IPS DF 4.7 (cell line): Measurements from ENCODE around the gene FBXO9.

Source experiments
- DNase-seq: peaks from one replicate; pipeline ENCODE4 v3.0.0-alpha.2; 2013; ENCODE audit warnings: low spot score; ENCODE audit errors: extremely low read depth

The FBXO9 gene

GRCh38 chr6:53133961-53134360 lies 68.8 kb downstream of the FBXO9 start:
- no peak for DNase-seq

- DNase-seq = no peak
Observed at GRCh38 chr6:53134601-53135235, 69.5 kb downstream of the FBXO9 start.

GRCh38 chr6:53136000-53136609 lies 70.9 kb downstream of the FBXO9 start:
- DNase-seq = no peak

GRCh38 chr6:53139841-53140413 lies 74.7 kb downstream of the FBXO9 start:
- DNase-seq = no peak

GRCh38 chr6:53142810-53143209 lies 77.6 kb downstream of the FBXO9 start:
- no peak for DNase-seq

- DNase-seq = no peak
Observed at GRCh38 chr6:53143710-53144109, 78.5 kb downstream of the FBXO9 start.

- no peak for DNase-seq
Observed at GRCh38 chr6:53144802-53145201, 79.6 kb downstream of the FBXO9 start.

GRCh38 chr6:53148684-53149083 lies 83.5 kb downstream of the FBXO9 start, which contains the start of gene GCM1:
Gene GCM1, minus strand, starts transcription at chr6:53148841. Its CDS starts 3,209 bp downstream, at chr6:53145632.
- DNase-seq = no peak
